Ishikawa (cell line): ENCODE data around the gene STON2.

ENCODE experiments used
- CREB1 ChIP-seq: IDR thresholded peaks from 2 replicates; pipeline ENCODE4 v1.6.1; 2012; ENCODE audit warnings: low read depth
- EP300 ChIP-seq: IDR thresholded peaks from 2 replicates; pipeline ENCODE4 v1.6.1; 2012; ENCODE audit warnings: borderline replicate concordance
- RAD21 ChIP-seq: IDR thresholded peaks from 2 replicates; pipeline ENCODE4 v1.6.1; 2012; ENCODE audit warnings: low read depth
- TAF1 ChIP-seq: IDR thresholded peaks from 2 replicates; pipeline ENCODE4 v1.6.1; 2012; ENCODE audit warnings: low read depth, mild to moderate bottlenecking
- TEAD4 ChIP-seq: IDR thresholded peaks from 2 replicates; pipeline ENCODE4 v1.6.1; 2012
- YY1 ChIP-seq: IDR thresholded peaks from 2 replicates; pipeline ENCODE4 v1.6.1; 2012; ENCODE audit warnings: low read depth
- ZBTB7A ChIP-seq: IDR thresholded peaks from 2 replicates; pipeline ENCODE4 v1.6.1; 2012; ENCODE audit warnings: low read depth
- TF ChIP-seq, protein P1 (sequence below): IDR thresholded peaks from 2 replicates; pipeline ENCODE4 v1.6.1; 2012

DNA sequence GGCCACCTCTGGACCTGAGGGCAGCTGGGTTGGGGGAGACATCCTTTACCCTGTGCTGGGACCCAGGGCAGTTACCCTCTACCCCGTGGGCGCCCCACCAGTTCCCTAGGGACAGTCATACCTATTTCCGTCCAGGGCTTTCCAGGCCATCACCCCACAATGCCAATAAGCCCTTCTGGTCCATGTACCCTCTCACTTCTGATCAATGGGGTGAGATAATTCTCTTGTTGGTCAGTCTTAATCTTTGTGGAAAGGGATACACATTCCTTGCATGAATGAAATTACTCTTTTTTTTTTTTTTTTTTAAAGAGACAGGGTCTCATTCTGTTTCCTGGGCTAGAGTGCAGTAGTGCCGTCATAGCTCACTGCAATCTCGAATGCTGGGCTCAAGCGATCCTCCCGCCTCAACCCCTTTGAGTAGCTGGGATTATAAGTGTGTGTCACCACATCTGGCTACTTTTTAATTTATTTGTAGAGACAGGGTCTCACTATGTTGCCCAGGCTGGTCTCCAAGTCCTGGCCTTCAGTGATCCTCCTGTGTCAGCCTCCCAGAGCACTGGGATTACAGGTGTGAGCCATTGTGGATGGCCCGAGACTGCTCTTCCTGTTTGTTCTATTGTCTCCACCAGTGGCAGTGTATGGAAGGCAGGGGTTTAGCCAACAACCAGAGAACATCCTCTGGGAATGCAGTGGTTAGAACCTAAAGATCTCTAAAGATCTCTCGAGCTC, 46.3 kb upstream of the STON2 start:
- TF ChIP-seq, protein P1, sequence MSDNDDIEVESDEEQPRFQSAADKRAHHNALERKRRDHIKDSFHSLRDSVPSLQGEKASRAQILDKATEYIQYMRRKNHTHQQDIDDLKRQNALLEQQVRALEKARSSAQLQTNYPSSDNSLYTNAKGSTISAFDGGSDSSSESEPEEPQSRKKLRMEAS, result no peak
- TF ChIP-seq RAD21 (no peak), TEAD4 (no peak; the same call in 1 of the 2 replicates), YY1 (no peak), ZBTB7A (no peak), TAF1 (no peak), EP300 (no peak), CREB1 (no peak)
